PC-3 (cell line): ENCODE measurements around the gene SEMA6B. TPM values are rescaled to one million over a fixed set of nuclear protein-coding genes. Genes with fewer than 3 reads are reported as not detected.

Source experiments
- ATAC-seq: fragments of 200-7000 bp; cut with Tn5 transposase; 2 replicates; pipeline ENCODE4 v1.9.1; 2020; ENCODE audit warnings: mild to moderate bottlenecking, moderate library complexity
- BruUV-seq: library from RNA; stranded (reverse); fragments of 400-500 nt; replicated peaks from 2 replicates; lab custom pipeline; 2021; lab: Mats Ljungman, UMichigan
- CTCF ChIA-PET: fragments of 300-600 bp; sonication (Branson Sonifier 250); formaldehyde crosslinking; loops from one replicate; lab custom pipeline; 2022; ENCODE audit warnings: antibody characterized with exemption; lab: Charles Lee
- POLR2A ChIA-PET: fragments of 300-600 bp; sonication (Branson Sonifier 250); formaldehyde crosslinking; loops from one replicate; lab custom pipeline; 2022; ENCODE audit warnings: antibody characterized with exemption; ENCODE audit not compliant: unreplicated experiment; lab: Charles Lee
- DNase-seq: peaks from one replicate; pipeline ENCODE4 v3.0.0-alpha.2; 2015
- H2AFZ ChIP-seq: fragments of 300-600 bp; sonication (generic); 2 replicates; pipeline ENCODE4 v1.6.0; 2016; ENCODE audit warnings: antibody characterized with exemption, low read length
- H3F3A ChIP-seq: fragments of 300-600 bp; sonication (generic); one replicate; pipeline ENCODE4 v1.6.0; 2017; ENCODE audit warnings: antibody characterized with exemption, low read length, control low read depth, mild to moderate bottlenecking; ENCODE audit not compliant: unreplicated experiment
- H3K27ac ChIP-seq: fragments of 300-600 bp; sonication (generic); 2 replicates; pipeline ENCODE4 v1.5.1; 2016; ENCODE audit warnings: mild to moderate bottlenecking, low read length
- H3K27me3 ChIP-seq: fragments of 300-600 bp; sonication (generic); 2 replicates; pipeline ENCODE4 v1.6.1; 2016; ENCODE audit warnings: low read length, mixed read lengths
- H3K36me3 ChIP-seq: fragments of 300-600 bp; sonication (generic); 2 replicates; pipeline ENCODE4 v1.6.1; 2016; ENCODE audit warnings: low read depth, mixed run types, low read length, mixed read lengths
- H3K4me1 ChIP-seq: fragments of 300-600 bp; sonication (generic); 2 replicates; pipeline ENCODE4 v1.5.1; 2016; ENCODE audit warnings: low read length; ENCODE audit not compliant: insufficient read depth
- H3K4me2 ChIP-seq: fragments of 300-600 bp; sonication (generic); 2 replicates; pipeline ENCODE4 v1.6.0; 2016; ENCODE audit warnings: low read length
- H3K4me3 ChIP-seq: fragments of 300-600 bp; sonication (generic); 2 replicates; pipeline ENCODE4 v1.5.1; 2016; ENCODE audit warnings: mild to moderate bottlenecking, low read length, mixed read lengths
- H3K79me2 ChIP-seq: fragments of 300-600 bp; sonication (generic); 2 replicates; pipeline ENCODE4 v1.6.1; 2017; ENCODE audit warnings: low read length, mixed read lengths
- H3K9ac ChIP-seq: fragments of 300-600 bp; sonication (generic); 2 replicates; pipeline ENCODE4 v1.6.0; 2016; ENCODE audit warnings: mild to moderate bottlenecking, low read length
- H3K9me2 ChIP-seq: fragments of 300-600 bp; sonication (generic); replicated peaks from 2 replicates; pipeline ENCODE4 v1.6.1; 2016; ENCODE audit warnings: mixed run types, low read length, mixed read lengths
- H3K9me3 ChIP-seq: fragments of 300-600 bp; sonication (generic); 2 replicates; pipeline ENCODE4 v1.6.1; 2016; ENCODE audit warnings: low read length, mixed read lengths
- H4K20me1 ChIP-seq: fragments of 300-600 bp; sonication (generic); 2 replicates; pipeline ENCODE4 v1.6.1; 2016; ENCODE audit warnings: low read length, mixed read lengths
- CTCF ChIP-seq: fragments of 300-600 bp; sonication (generic); conservative IDR thresholded peaks from 2 replicates; pipeline ENCODE4 v1.5.1; 2017; ENCODE audit warnings: antibody characterized with exemption, low read depth, mild to moderate bottlenecking, low read length
- EZH2 ChIP-seq: fragments of 300-600 bp; sonication (generic); IDR thresholded peaks from one replicate; pipeline ENCODE4 v1.6.1; 2017; ENCODE audit warnings: antibody characterized with exemption, mild to moderate bottlenecking, low read length; ENCODE audit not compliant: unreplicated experiment
- EZH2phosphoT487 ChIP-seq: fragments of 300-600 bp; sonication (generic); IDR thresholded peaks from 2 replicates; pipeline ENCODE4 v1.6.1; 2018; ENCODE audit warnings: mild to moderate bottlenecking, antibody characterized with exemption, low read length, borderline replicate concordance
- intact Hi-C: fragments of 100-400 bp; cut with micrococcal nuclease; formaldehyde crosslinking; loops from 2 replicates; pipeline ENCODE4 v1.9.0; 2023
- total RNA-seq: library from RNA; depleted of rRNA; stranded (reverse); fragments of >200 nt; gene quantifications from 2 replicates; pipeline ENCODE4 v1.2.3, GENCODE V29; 2014

The SEMA6B gene
- total RNA-seq, 1 experiment from 2014 or later = 9.0 TPM

GRCh38 chr19:4521170-4521887, 38.2 kb downstream of the SEMA6B start:
- no TSS peak for BruUV-seq
- peaks cover 25% of the 10 kb centered on the region for H3K4me1 ChIP-seq
- ATAC-seq = no peak
- POLR2A ChIA-PET = no interaction called here
- no peaks in the 10 kb centered on the region for H4K20me1 ChIP-seq
- H3K27me3 ChIP-seq = no peaks in the 10 kb centered on the region
- H3K79me2 ChIP-seq = no peaks in the 10 kb centered on the region
- CTCF ChIA-PET = interaction anchor here (0.6 kb wide), 1 partner anchor 20 kb away, joined by 3 read pairs; no protein-coding TSS in a partner anchor
- no peaks in the 10 kb centered on the region for H3K9me3 ChIP-seq
- H2AFZ ChIP-seq = no peak overlapping the region
- peak; percentile 22 for DNase-seq
- H3K9me2 ChIP-seq = no peaks in the 10 kb centered on the region
- H3K9ac ChIP-seq = no peak overlapping the region
- H3K4me2 ChIP-seq = 0 out of 2 replicates have a peak overlapping the region, but pooled peaks have one; percentile 9
- intact Hi-C loops = no loop called here
- no peak overlapping the region for H3K27ac ChIP-seq
- no peaks in the 10 kb centered on the region for H3F3A ChIP-seq
- TF ChIP-seq CTCF = no peak
- no peak for TF ChIP-seq EZH2
- TF ChIP-seq EZH2phosphoT487 = no peak
- H3K4me3 ChIP-seq = no peak overlapping the region
- no peaks in the 10 kb centered on the region for H3K36me3 ChIP-seq

GRCh38 chr19:4519521-4520277, 39.8 kb downstream of the SEMA6B start:
- H2AFZ ChIP-seq = no peak overlapping the region
- intact Hi-C loops = loop anchor here (5.0 kb wide), 1 partner anchor 47 kb away; the partner anchor contains the start of gene HDGFL2

More at GRCh38 chr19:4519521-4520277, 39.8 kb downstream of the SEMA6B start:
- no peaks in the 10 kb centered on the region for H3K9me2 ChIP-seq
- no peaks in the 10 kb centered on the region for H3K79me2 ChIP-seq
- H3K36me3 ChIP-seq = no peaks in the 10 kb centered on the region
- no peak overlapping the region for H3K4me3 ChIP-seq
- H3F3A ChIP-seq = no peaks in the 10 kb centered on the region
- peaks cover 25% of the 10 kb centered on the region for H3K4me1 ChIP-seq
- no peak overlapping the region for H3K27ac ChIP-seq
- TF ChIP-seq EZH2 = no peak
- no peak for TF ChIP-seq EZH2phosphoT487
- no peak for TF ChIP-seq CTCF
- no peak overlapping the region for H3K4me2 ChIP-seq
- no peaks in the 10 kb centered on the region for H3K27me3 ChIP-seq
- CTCF ChIA-PET = no interaction called here
- H3K9ac ChIP-seq = no peak overlapping the region
- BruUV-seq = no TSS peak
- H3K9me3 ChIP-seq = no peaks in the 10 kb centered on the region
- ATAC-seq = no peak
- POLR2A ChIA-PET = no interaction called here
- no peaks in the 10 kb centered on the region for H4K20me1 ChIP-seq
- no peak for DNase-seq
